NCI-H2227 (cell line): ENCODE measurements around the gene KRTAP11-1.

Experiments used
- DNase-seq: peaks from one replicate; lab custom pipeline; 2025; ENCODE audit not compliant: unreplicated experiment; lab: John Stamatoyannopoulos, UW

KRTAP11-1 gene, protein sequence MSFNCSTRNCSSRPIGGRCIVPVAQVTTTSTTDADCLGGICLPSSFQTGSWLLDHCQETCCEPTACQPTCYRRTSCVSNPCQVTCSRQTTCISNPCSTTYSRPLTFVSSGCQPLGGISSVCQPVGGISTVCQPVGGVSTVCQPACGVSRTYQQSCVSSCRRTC

DNA sequence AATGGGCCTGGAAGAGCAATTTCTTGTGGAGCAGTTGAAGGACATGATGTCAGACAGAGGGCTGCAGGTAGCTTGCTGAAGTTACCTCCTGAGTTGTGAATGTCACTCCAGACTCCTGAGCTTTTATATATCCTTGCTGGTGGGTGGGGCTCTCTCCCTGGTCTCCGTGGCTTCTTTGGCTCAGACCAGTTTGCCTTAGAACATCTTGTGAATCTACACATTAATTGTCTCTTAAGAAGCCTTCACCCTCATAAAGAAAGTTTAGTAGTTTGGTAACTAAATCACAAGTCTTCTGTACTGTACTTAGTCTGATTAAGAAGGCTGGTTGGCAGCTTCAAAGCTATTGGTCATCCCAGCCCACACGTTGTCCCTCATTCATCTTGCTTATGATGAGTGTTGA is at the start of gene KRTAP11-1:
Gene KRTAP11-1 (minus strand): TSS at position 101 of the 400 bp plus-strand sequence. CDS start 56 bp downstream, at position 45.
- no peak for DNase-seq

DNA sequence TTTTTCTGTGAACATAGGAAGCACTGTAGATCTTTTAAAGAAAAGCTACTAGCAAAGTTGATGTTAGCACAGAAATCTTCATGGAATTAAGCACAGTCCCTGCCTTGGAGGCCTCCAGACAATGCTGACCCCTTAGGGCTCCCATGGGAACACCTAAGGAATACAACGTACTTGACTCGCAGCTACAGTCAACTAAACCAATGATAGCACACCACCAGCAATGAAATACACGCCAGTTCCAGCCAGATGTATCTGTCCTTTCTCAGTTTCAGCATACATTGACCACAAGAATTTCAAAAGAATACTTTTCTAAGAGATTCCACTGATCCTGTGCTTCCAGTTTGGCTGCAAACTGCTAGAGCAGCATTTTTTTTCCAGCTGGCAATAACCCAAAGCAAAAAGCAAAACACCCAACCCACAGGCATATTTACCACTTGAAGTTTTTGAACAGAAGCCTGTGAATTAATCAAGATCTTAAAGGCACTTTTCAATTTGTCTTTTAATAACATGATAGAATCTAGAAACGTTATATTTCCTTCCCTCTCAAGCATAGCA is 42.8 kb upstream of the KRTAP11-1 start:
- no peak for DNase-seq

DNA sequence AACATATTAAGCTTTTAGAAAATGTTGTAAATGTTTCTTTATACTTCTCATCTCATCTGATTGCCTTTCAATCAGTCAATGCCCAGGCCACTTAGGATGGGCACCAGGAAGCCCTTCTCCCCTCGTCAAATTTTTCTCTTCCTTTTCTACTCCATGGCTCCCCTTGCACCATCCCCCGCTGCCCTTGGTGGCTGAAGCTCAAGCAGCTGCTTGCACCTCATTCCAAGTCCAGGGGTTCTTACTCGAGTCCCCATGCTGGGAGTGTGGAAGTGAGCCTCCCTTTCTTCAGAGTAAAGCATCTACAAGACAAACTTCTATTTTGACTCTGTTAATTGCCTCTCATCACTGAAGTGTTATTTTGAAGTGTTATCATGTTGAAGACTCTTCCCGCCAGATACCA is 39.7 kb upstream of the KRTAP11-1 start:
- no peak for DNase-seq

DNA sequence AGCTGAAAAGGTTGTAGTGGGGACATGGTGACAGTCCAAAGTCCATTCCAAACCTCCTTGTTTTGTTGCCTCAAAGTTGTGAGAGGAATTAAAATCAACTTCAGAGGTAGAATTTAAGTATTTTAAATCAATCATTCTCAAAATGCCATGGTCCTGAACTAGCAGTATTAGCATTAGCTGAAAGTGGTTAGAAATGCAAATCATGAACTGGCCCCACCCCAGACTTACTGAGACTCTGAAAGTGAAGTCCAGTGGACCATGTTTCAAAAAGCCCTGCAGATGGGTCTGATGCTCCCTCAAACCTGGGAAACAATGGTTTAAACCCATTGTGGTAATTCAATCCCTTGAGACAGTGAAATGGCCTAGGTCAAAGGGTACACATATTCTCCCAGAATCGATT is 36.2 kb upstream of the KRTAP11-1 start:
- no peak for DNase-seq

DNA sequence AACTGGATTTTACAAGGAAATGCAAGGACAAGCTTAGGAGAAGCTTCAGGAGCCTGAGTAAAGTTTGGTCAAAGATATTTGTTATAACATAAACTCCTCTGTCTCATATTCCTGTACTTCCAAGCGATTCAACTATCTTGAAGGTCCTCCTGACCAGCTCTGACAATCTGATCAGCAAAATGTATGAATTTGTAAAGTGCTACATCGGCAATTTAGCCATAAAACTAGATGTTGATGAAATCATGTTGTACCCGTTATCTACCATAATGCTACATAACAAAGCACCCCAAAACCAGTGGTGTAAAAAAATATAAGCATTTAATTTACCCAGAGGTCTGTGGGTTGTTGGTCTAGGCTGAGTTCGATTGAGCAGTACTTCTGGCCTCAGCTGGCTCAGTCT is 19.5 kb upstream of the KRTAP11-1 start:
- DNase-seq, result no peak

DNA sequence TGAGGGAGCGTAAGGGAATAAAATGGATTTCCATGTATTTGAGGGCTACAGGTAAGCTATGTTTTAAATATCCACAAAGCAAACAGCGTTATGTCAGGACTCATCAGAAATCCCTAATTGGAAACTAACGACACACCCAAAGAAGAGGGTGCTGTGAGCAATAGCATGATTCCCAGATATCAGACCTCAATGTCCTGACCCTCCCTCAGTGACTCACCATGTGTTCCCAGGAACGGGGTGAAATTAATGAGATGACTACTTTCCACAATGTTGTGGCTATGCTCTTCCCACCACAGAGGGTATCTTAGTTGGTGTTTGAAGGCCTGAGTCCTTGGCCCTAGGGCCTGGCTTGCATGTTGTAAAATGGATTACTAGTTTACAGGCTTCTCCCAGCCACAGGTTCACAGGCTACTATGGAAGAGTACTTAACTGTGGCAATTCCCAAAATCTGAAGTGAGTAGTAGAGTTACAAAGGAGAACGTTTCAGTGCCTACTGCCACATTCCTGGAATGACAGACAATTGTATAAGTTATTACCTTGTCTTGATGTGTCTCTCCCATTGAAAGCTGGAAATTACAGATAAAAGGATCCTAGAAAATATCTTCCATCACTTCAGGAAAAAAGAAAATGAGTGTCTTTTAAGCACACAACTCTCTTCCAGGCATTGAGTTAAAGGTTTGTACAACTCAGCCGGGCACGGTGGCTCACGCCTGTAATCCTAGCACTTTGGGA is 1.7 kb upstream of the KRTAP11-1 start:
- DNase-seq, result no peak

DNA sequence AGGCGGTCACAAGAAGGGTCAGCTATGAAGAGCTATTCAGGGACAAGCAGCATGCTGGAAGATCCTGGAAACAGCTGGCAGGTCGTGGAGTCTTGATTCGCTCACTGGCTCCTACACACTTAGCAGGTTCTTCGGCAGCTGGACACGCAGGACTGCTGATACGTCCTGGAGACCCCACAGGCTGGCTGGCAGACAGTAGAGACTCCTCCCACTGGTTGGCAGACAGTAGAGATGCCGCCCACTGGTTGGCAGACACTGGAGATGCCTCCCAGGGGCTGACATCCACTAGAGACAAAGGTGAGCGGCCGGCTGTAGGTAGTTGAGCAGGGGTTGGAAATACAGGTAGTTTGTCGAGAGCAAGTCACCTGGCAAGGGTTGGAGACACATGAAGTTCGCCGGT is 466 bp downstream of the KRTAP11-1 start:
- DNase-seq, result no peak

DNA sequence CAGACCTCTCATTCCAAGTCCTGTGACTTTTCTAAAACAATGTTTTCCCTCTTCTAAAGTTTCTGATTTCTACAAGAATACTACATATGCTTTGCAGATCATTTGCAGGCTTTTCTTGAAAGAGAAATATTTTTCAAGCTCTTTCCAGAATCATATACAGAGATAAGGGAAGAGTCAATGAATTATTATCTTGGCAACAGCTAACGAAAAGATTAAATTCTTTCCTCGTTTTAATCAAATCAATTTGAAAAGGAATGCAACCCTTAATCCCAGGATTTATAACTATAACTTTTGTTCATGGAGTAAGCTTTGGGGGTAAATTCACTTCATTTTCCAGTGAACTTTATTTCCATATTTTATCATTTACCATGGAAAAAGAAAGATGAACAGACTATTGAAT is 6.9 kb downstream of the KRTAP11-1 start:
- DNase-seq, result no peak

DNA sequence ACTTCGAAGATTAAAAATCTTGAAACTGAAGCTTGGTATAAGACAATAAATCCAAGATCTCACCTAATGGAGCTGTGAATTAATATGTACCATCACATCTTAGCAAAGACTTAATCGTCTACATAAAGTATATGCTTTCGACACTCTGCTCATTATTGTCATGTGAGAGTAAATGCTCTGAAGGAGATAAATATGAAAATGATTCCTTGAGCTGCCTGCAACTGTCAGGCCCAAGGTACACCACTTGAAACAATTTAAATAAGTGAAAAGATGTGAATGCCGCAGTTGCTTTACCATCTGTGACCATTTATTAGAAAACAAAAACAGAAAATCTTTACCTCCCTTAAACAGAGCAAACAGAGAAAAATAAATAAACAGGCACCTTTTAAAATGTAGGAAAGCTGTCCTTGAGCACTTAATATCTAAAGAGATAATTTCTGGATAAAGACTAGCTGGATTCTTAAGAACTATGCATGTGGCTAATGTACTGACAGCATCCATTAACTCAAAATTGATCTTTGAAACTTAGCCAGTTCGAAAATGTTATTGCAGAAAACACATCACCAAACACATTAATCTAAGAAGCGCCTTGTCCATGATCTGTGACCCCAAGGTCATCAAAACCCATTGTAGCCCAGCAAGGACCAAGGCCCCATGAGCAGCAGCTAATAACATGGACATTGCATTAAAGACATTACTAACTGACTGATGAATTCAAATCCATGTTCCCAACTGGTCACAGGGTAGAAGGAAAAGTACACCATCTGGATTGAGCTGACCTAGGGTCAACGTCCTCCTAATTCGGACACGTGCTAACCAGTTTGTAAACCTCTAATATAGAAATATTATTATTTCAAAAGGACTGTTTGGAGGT is 33.5 kb downstream of the KRTAP11-1 start:
- DNase-seq, result no peak

DNA sequence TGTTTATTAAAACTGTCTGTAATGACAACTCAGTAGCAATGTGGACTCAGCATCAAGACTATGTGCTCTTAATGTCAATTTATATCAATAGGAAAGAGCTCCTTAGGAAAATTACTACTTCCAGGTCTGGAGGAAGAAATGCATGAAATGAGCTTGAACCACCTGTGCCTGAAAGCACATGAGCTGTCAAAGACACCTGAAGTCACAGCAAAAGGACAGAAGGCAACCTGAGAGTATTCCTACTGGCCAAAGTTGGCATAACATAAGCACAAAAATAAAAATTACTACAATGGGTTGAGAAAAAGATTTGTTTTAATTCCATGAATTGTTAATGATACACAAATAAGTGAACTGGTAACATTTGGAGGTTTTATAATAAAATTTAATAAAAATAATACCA is 38.4 kb downstream of the KRTAP11-1 start:
- DNase-seq, result no peak

DNA sequence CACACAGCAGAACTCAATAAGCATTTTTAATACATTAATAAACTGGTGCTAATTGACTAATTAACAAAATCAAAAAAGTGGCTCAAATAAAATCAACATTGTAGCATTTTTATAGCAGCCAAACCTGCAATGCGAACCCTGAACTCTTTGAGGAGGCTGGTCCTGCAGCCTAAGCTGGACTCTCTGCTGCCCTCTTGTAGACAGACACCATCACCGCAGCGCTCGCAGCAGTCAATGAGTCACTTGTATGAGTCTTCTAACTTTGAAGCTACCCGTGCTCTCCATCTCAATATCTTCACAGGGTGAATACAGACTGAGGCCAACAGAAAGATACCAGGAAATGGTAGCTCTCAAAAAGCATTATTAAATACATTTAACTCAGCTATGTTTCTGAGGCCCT is 42.1 kb downstream of the KRTAP11-1 start:
- DNase-seq, result no peak

DNA sequence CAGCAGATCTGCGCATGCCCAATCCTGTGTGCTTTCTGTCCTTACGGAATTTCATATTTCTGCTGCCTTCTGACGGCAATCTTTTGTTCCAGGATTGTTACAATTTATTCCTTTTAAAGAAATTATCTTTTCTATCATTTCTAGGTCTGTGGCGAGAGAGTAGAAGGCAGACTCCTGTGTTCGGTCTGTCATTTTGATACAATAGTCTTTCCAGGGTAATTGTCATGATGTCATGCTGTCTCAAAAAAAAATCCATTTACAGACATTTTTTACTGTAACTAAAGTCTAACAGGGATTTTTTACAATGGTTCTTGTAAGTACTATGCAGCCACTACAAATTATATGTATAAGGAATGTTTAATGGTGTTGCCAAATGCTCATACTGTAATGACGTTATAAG is 42.8 kb downstream of the KRTAP11-1 start:
- no peak for DNase-seq

DNA sequence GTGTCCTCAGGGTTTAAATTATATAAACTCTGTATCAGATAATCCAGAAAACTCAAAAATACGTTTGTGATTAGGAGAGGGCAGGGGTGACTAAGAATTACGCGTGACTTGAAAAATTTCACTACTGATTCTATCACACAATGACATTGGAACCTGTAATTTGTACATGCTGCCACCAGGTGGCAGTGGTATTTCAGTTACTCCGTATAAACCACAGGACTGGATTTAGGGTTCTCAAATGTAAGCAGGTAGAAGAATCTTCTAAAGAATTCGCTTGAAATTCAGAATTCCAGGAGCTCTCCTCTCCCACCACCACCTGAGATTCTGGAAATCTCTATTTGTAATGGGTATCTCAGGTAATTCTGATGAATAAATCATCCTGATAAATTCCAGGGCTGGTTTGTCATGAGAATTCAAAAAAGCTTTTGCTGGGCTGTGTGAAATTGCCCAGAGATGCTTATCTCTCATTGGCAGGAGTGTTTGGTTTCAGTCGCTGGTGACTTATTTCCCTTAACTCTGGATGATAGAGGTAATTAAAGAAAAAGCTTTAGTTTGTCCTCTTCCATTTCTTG is 50.1 kb downstream of the KRTAP11-1 start:
- no peak for DNase-seq
